HEK293 (cell line): ENCODE data around the gene HRNR.

ENCODE experiments used
- CTCF ChIA-PET: fragments of 350-600 bp; formaldehyde crosslinking; extraction: SDS; loops from one replicate; lab custom pipeline; 2021; ENCODE audit warnings: antibody characterized with exemption; lab: Yijun Ruan, JAX
- POLR2A ChIA-PET: fragments of 300-600 bp; formaldehyde crosslinking; extraction: SDS; loops from one replicate; lab custom pipeline; 2020; ENCODE audit warnings: antibody characterized with exemption, inconsistent platforms; lab: Yijun Ruan, JAX
- H3K27ac ChIP-seq: fragments of 200-500 bp; sonication (Bioruptor generic); 2 replicates; pipeline ENCODE4 v1.5.1; 2014; ENCODE audit warnings: low read depth, low read length, control low read depth, inconsistent platforms; ENCODE audit errors: extremely low read depth
- H3K36me3 ChIP-seq, 2 experiments: fragments of 200-500 bp in 1 of 2; sonication (Bioruptor generic) in 1 of 2; 1 replicate in 1 of 2; 2 replicates in 1 of 2; pipeline ENCODE4 v1.5.1; 2014 to 2017; ENCODE audit warnings: inconsistent platforms in 2 of 2, low read length in 2 of 2; ENCODE audit not compliant: control insufficient read depth in 2 of 2, insufficient read depth in 1 of 2
- H3K4me1 ChIP-seq: fragments of 200-500 bp; sonication (Bioruptor generic); 2 replicates; pipeline ENCODE4 v1.5.1; 2014; ENCODE audit warnings: mild to moderate bottlenecking, low read length, inconsistent platforms; ENCODE audit not compliant: control insufficient read depth, insufficient read depth
- H3K4me3 ChIP-seq: 2 replicates; pipeline ENCODE4 v1.5.1; 2011; ENCODE audit warnings: low read depth, mild to moderate bottlenecking, control low read depth, low read length, moderate library complexity
- H3K9me3 ChIP-seq: fragments of 200-500 bp; sonication (Bioruptor generic); 2 replicates; pipeline ENCODE4 v1.5.1; 2014; ENCODE audit warnings: low read depth, low read length, inconsistent platforms; ENCODE audit not compliant: control insufficient read depth, insufficient read depth
- SETDB1 ChIP-seq: IDR thresholded peaks from one replicate; pipeline ENCODE4 v1.6.1; 2017; ENCODE audit warnings: mild to moderate bottlenecking, low read length, moderate library complexity, mixed read lengths; ENCODE audit not compliant: insufficient read length
- YY2 ChIP-seq: fragments of 450-650 bp; formaldehyde crosslinking; IDR thresholded peaks from 2 replicates; pipeline ENCODE4 v1.5.1; 2016; ENCODE audit warnings: missing biosample characterization, missing genetic modification characterization
- ZBTB49 ChIP-seq: fragments of 450-650 bp; formaldehyde crosslinking; IDR thresholded peaks from 2 replicates; pipeline ENCODE4 v1.5.1; 2016; ENCODE audit warnings: missing biosample characterization, missing genetic modification characterization, low read depth
- ZBTB8A ChIP-seq: fragments of 450-650 bp; formaldehyde crosslinking; IDR thresholded peaks from 2 replicates; pipeline ENCODE4 v1.5.1; 2016; ENCODE audit warnings: missing biosample characterization, missing genetic modification characterization
- ZFP37 ChIP-seq: fragments of 450-650 bp; formaldehyde crosslinking; IDR thresholded peaks from 2 replicates; pipeline ENCODE4 v1.5.1; 2016; ENCODE audit warnings: missing biosample characterization, missing genetic modification characterization
- ZNF132 ChIP-seq: fragments of 450-650 bp; formaldehyde crosslinking; IDR thresholded peaks from 2 replicates; pipeline ENCODE4 v1.5.1; 2017; ENCODE audit warnings: missing biosample characterization, missing genetic modification characterization, borderline replicate concordance
- ZNF157 ChIP-seq: fragments of 450-650 bp; formaldehyde crosslinking; IDR thresholded peaks from 2 replicates; pipeline ENCODE4 v1.5.1; 2016; ENCODE audit warnings: missing biosample characterization, missing genetic modification characterization
- ZNF19 ChIP-seq: fragments of 450-650 bp; formaldehyde crosslinking; IDR thresholded peaks from 2 replicates; pipeline ENCODE4; 2016; ENCODE audit warnings: missing biosample characterization, missing genetic modification characterization, low read depth
- ZNF433 ChIP-seq: fragments of 450-650 bp; formaldehyde crosslinking; IDR thresholded peaks from 2 replicates; pipeline ENCODE4 v1.5.1; 2016; ENCODE audit warnings: missing biosample characterization, missing genetic modification characterization, low read depth
- ZNF544 ChIP-seq: fragments of 450-650 bp; formaldehyde crosslinking; IDR thresholded peaks from 2 replicates; pipeline ENCODE4 v1.5.0; 2017; ENCODE audit warnings: missing biosample characterization, missing genetic modification characterization
- TF ChIP-seq, protein P1 (sequence below): fragments of 450-650 bp; formaldehyde crosslinking; IDR thresholded peaks from 2 replicates; pipeline ENCODE4 v1.5.1; 2016; ENCODE audit warnings: missing biosample characterization, missing genetic modification characterization, borderline replicate concordance
- TF ChIP-seq, protein P2 (sequence below): fragments of 450-650 bp; formaldehyde crosslinking; IDR thresholded peaks from 2 replicates; pipeline ENCODE4 v1.5.1; 2016; ENCODE audit warnings: missing biosample characterization, missing genetic modification characterization

The HRNR gene

GRCh38 chr1:152170287-152170905 is 53.6 kb downstream of the HRNR start:
- H3K27ac ChIP-seq = no peak overlapping the region
- ChIA-PET POLR2A (interaction anchor here (1.7 kb wide), 1 partner anchor 122 kb away, joined by 3 read pairs; no protein-coding TSS in a partner anchor), CTCF (interaction anchor here (0.7 to 1.1 kb wide), 3 partner anchors 12 to 118 kb away, joined by 3 to 4 read pairs (median 3); no protein-coding TSS in a partner anchor)
- H3K36me3 ChIP-seq = no peaks in the 10 kb centered on the region
- H3K4me1 ChIP-seq = no peaks in the 10 kb centered on the region
- no peak overlapping the region for H3K4me3 ChIP-seq
- no peak for TF ChIP-seq ZBTB49
- no peak for TF ChIP-seq ZNF132
- TF ChIP-seq, protein P1, sequence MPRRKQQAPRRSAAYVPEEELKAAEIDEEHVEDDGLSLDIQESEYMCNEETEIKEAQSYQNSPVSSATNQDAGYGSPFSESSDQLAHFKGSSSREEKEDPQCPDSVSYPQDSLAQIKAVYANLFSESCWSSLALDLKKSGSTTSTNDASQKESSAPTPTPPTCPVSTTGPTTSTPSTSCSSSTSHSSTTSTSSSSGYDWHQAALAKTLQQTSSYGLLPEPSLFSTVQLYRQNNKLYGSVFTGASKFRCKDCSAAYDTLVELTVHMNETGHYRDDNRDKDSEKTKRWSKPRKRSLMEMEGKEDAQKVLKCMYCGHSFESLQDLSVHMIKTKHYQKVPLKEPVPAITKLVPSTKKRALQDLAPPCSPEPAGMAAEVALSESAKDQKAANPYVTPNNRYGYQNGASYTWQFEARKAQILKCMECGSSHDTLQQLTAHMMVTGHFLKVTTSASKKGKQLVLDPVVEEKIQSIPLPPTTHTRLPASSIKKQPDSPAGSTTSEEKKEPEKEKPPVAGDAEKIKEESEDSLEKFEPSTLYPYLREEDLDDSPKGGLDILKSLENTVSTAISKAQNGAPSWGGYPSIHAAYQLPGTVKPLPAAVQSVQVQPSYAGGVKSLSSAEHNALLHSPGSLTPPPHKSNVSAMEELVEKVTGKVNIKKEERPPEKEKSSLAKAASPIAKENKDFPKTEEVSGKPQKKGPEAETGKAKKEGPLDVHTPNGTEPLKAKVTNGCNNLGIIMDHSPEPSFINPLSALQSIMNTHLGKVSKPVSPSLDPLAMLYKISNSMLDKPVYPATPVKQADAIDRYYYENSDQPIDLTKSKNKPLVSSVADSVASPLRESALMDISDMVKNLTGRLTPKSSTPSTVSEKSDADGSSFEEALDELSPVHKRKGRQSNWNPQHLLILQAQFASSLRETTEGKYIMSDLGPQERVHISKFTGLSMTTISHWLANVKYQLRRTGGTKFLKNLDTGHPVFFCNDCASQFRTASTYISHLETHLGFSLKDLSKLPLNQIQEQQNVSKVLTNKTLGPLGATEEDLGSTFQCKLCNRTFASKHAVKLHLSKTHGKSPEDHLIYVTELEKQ (tag by site-specific recombination) = no peak
- no peak for TF ChIP-seq ZNF19 (tag by site-specific recombination)
- no peaks in the 10 kb centered on the region for H3K9me3 ChIP-seq

DNA sequence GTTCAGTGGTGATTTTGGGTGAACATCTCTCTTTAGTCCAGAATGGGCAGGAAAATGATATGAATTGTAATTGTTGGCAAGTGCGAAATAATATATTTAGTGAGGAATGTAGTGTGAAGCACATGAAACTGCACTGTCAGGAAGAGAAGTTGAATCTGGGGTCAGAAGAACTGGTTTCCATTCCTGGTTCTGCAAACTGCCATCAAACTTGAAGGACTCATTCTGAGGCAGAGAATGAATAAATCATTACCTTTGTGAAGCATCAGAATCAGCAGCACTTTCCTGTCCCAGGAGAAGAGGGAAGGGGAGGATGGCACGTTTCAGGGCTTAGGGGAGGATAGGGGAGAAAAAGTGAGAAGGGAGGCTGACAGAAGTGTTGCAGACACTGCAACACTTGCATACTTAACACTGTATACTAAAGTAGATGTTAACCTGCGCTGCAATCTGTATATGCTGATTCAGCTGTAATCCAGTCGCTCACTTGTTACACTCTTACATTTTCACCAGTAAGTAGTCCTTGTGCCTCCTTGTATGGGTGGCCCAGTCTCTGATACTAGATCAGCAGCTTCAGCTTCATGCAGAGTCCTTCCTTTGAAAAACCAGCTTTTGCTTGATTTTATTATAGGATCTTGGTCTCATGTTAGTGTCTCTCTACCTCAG is 54.5 kb downstream of the HRNR start:
- ChIA-PET POLR2A (interaction anchor here (1.7 kb wide), 1 partner anchor 121 kb away, joined by 3 read pairs; no protein-coding TSS in a partner anchor), CTCF (interaction anchor here (0.6 to 1.4 kb wide), 6 partner anchors 10 to 219 kb away, joined by 3 to 4 read pairs (median 3); partner anchors contain the start of gene RPTN)
- Histone ChIP-seq H3K27ac (no peak overlapping the region), H3K4me1 (no peaks in the 10 kb centered on the region), H3K9me3 (no peaks in the 10 kb centered on the region), H3K4me3 (no peak overlapping the region), H3K36me3 (no peaks in the 10 kb centered on the region)
- TF ChIP-seq ZNF544 (tag by site-specific recombination) = no peak
- TF ChIP-seq ZBTB8A (tag by site-specific recombination) = no peak
- TF ChIP-seq ZBTB49 = no peak
- TF ChIP-seq ZNF433 = no peak
- TF ChIP-seq YY2 (tag by site-specific recombination) = no peak
- TF ChIP-seq ZNF157 (tag by site-specific recombination) = no peak
- TF ChIP-seq, protein P2, sequence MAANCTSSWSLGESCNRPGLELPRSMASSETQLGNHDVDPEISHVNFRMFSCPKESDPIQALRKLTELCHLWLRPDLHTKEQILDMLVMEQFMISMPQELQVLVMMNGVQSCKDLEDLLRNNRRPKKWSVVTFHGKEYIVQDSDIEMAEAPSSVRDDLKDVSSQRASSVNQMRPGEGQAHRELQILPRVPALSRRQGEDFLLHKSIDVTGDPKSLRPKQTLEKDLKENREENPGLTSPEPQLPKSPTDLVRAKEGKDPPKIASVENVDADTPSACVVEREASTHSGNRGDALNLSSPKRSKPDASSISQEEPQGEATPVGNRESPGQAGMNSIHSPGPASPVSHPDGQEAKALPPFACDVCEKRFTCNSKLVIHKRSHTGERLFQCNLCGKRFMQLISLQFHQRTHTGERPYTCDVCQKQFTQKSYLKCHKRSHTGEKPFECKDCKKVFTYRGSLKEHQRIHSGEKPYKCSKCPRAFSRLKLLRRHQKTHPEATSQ (tag by site-specific recombination) = no peak
- TF ChIP-seq ZFP37 (tag by site-specific recombination) = no peak
- no peak for TF ChIP-seq SETDB1
